Endothelial cell of umbilical vein (primary cell): ENCODE data around the gene CUBN. TPM values are rescaled to one million over a fixed set of nuclear protein-coding genes. Genes with fewer than 3 reads are reported as not detected.
"Not testable (repeated sequence)": the region's sequence is repeated elsewhere in the genome, so short reads cannot be mapped to it uniquely, and the experiment has no call there.

Experiments used
- BruUV-seq: library from RNA; stranded (reverse); fragments of 400-500 nt; replicated peaks from 2 replicates; lab custom pipeline; 2021; lab: Mats Ljungman, UMichigan
- CTCF ChIA-PET: fragments of 300-600, 350-600 bp; sonication (Branson Sonifier 250); formaldehyde crosslinking; loops from one replicate; lab custom pipeline; 2021; ENCODE audit warnings: antibody characterized with exemption, inconsistent platforms; lab: Charles Lee
- POLR2A ChIA-PET: fragments of 300-600, 350-600 bp; sonication (Branson Sonifier 250); formaldehyde crosslinking; loops from one replicate; lab custom pipeline; 2021; ENCODE audit warnings: antibody characterized with exemption, inconsistent platforms; lab: Charles Lee
- DNase-seq: peaks from one replicate; pipeline ENCODE4 v3.0.0-alpha.2; 2011; ENCODE audit warnings: low read depth, low spot score
- FAIRE-seq: peaks from 2 replicates; lab custom pipeline; 2011; peaks lifted over from hg19 to GRCh38; lab: Jason Lieb, UNC
- H2AFZ ChIP-seq: 2 replicates; pipeline ENCODE4 v1.6.0; 2012; ENCODE audit warnings: low read depth, low read length, control low read depth, inconsistent platforms
- H3K27ac ChIP-seq: 2 replicates; pipeline ENCODE4 v1.5.1; 2011; ENCODE audit warnings: low read depth, mild to moderate bottlenecking, control low read depth, low read length, moderate library complexity; ENCODE audit not compliant: insufficient read depth
- H3K27me3 ChIP-seq, 2 experiments: 2 replicates each; pipeline versions ENCODE4 v1.6.0 to v1.6.1; 2011; ENCODE audit warnings: low read length in 2 of 2, mixed read lengths in 1 of 2; ENCODE audit not compliant: control insufficient read depth in 2 of 2, insufficient read depth in 2 of 2
- H3K36me3 ChIP-seq, 2 experiments: 2 replicates in 1 of 2; 3 replicates in 1 of 2; pipeline ENCODE4 v1.5.1; 2011; ENCODE audit warnings: low read length in 2 of 2, mild to moderate bottlenecking in 1 of 2, moderate library complexity in 1 of 2; ENCODE audit not compliant: control insufficient read depth in 2 of 2, insufficient read depth in 2 of 2; ENCODE audit errors: extremely low read depth in 1 of 2
- H3K4me1 ChIP-seq: 3 replicates; pipeline ENCODE4 v1.5.1; 2011; ENCODE audit warnings: mild to moderate bottlenecking, low read length; ENCODE audit not compliant: control insufficient read depth, insufficient read depth; ENCODE audit errors: extremely low read depth
- H3K4me2 ChIP-seq: 2 replicates; pipeline ENCODE4 v1.6.1; 2011; ENCODE audit warnings: low read length, control low read depth, mixed read lengths; ENCODE audit not compliant: insufficient read depth
- H3K4me3 ChIP-seq, 3 experiments: fragments of 200-600 bp in 1 of 3; sonication (generic), shearing (Covaris generic) in 1 of 3; replicated peaks in 1 of 3; 2 replicates each; pipeline ENCODE4 v1.5.1; 2011 to 2016; ENCODE audit warnings: control low read depth in 3 of 3, low read length in 3 of 3, mild to moderate bottlenecking in 2 of 3, inconsistent platforms in 1 of 3, low read depth in 1 of 3, moderate library complexity in 1 of 3; ENCODE audit not compliant: insufficient read depth in 1 of 3
- H3K79me2 ChIP-seq: 2 replicates; pipeline ENCODE4 v1.6.0; 2012; ENCODE audit warnings: low read length, inconsistent platforms; ENCODE audit not compliant: control insufficient read depth, insufficient read depth
- H3K9ac ChIP-seq: replicated peaks from 2 replicates; pipeline ENCODE3; 2011; ENCODE audit warnings: low read length, control low read depth; ENCODE audit not compliant: insufficient read depth; ENCODE audit errors: extremely low read depth
- H3K9me1 ChIP-seq: replicated peaks from 3 replicates; pipeline ENCODE4 v1.6.0; 2011; ENCODE audit warnings: mild to moderate bottlenecking, low read length; ENCODE audit not compliant: control insufficient read depth, insufficient read depth; ENCODE audit errors: extremely low read depth
- H3K9me3 ChIP-seq: replicated peaks from 2 replicates; pipeline ENCODE4 v1.5.1; 2012; ENCODE audit warnings: low read length, inconsistent platforms; ENCODE audit not compliant: control insufficient read depth, insufficient read depth
- H4K20me1 ChIP-seq: replicated peaks from 2 replicates; pipeline ENCODE3; 2011; ENCODE audit warnings: mild to moderate bottlenecking, low read length; ENCODE audit not compliant: control insufficient read depth, insufficient read depth; ENCODE audit errors: extremely low read depth
- EZH2 ChIP-seq: IDR thresholded peaks from 2 replicates; pipeline ENCODE4 v1.6.1; 2012; ENCODE audit warnings: borderline replicate concordance, low read depth, mild to moderate bottlenecking, moderate library complexity, low read length, inconsistent platforms; ENCODE audit not compliant: severe bottlenecking
- FOS ChIP-seq: IDR thresholded peaks from 2 replicates; pipeline ENCODE4 v1.6.1; 2011; ENCODE audit warnings: mild to moderate bottlenecking, low read length, moderate library complexity, borderline replicate concordance; ENCODE audit not compliant: insufficient read depth
- GATA2 ChIP-seq: IDR thresholded peaks from 2 replicates; pipeline ENCODE4 v1.7.0; 2011; ENCODE audit warnings: low read depth, mild to moderate bottlenecking, moderate library complexity, mixed read lengths, low read length; ENCODE audit not compliant: insufficient read length, insufficient read depth
- JUN ChIP-seq: IDR thresholded peaks from 2 replicates; pipeline ENCODE4 v1.6.1; 2011; ENCODE audit warnings: borderline replicate concordance, low read depth; ENCODE audit not compliant: insufficient read length, insufficient read depth
- MYC ChIP-seq: IDR thresholded peaks from one replicate; pipeline ENCODE4 v1.6.1; 2011; ENCODE audit warnings: mild to moderate bottlenecking, low read depth, low read length
- POLR2A ChIP-seq: IDR thresholded peaks from 2 replicates; pipeline ENCODE4 v1.6.1; 2012; ENCODE audit warnings: low read depth, mild to moderate bottlenecking, control low read depth, low read length
- POLR2AphosphoS5 ChIP-seq: IDR thresholded peaks from 2 replicates; pipeline ENCODE4 v1.6.1; 2012; ENCODE audit warnings: low read depth, mild to moderate bottlenecking, control low read depth, low read length, moderate library complexity; ENCODE audit not compliant: insufficient read depth
- dilution Hi-C: fragments of 300-500 bp; cut with MboI; formaldehyde crosslinking; loops from one replicate; pipeline ENCODE4 v1.15.0; 2019; ENCODE audit warnings: low sequenced_read_pairs; ENCODE audit not compliant: extremely low pct_ligation_motif_present
- intact Hi-C: fragments of 100-400 bp; cut with micrococcal nuclease; formaldehyde crosslinking; loops from one replicate; pipeline ENCODE4 v1.10.0; 2022
- polyA plus RNA-seq, 4 experiments: library from polyadenylated mRNA; depleted of rRNA in 3 of 4; stranded (reverse) in 3 of 4; unstranded in 1 of 4; fragments of >200 nt; gene quantifications; 2 replicates each; pipeline versions ENCODE4 v1.2.1 to v1.2.3, GENCODE V29; 2011 to 2012; ENCODE audit warnings: missing spikeins in 1 of 4
- total RNA-seq: library from RNA; stranded (reverse); gene quantifications from 2 replicates; pipeline ENCODE4 v1.2.3, GENCODE V29; 2021
- TF ChIP-seq, protein P1 (sequence below), 2 donors: IDR thresholded peaks; 1 replicate in 1 of 2; 2 replicates in 1 of 2; pipeline ENCODE4 v1.5.1; 2011; ENCODE audit warnings: low read length in 2 of 2, mild to moderate bottlenecking in 2 of 2, moderate library complexity in 2 of 2, control low read depth in 1 of 2, inconsistent platforms in 1 of 2, low read depth in 1 of 2; ENCODE audit not compliant: insufficient read depth in 1 of 2; ENCODE audit errors: extremely low read depth in 1 of 2
- TF ChIP-seq, protein P2 (sequence below): IDR thresholded peaks from 2 replicates; pipeline ENCODE4 v1.6.1; 2011; ENCODE audit not compliant: insufficient read depth, insufficient read length

Gene CUBN
- total and polyA plus RNA-seq, 2 donors (not counting 3 experiments of a cell fraction or from before 2014, with no cell fraction given) = 2.7 to 4.6 TPM

DNA sequence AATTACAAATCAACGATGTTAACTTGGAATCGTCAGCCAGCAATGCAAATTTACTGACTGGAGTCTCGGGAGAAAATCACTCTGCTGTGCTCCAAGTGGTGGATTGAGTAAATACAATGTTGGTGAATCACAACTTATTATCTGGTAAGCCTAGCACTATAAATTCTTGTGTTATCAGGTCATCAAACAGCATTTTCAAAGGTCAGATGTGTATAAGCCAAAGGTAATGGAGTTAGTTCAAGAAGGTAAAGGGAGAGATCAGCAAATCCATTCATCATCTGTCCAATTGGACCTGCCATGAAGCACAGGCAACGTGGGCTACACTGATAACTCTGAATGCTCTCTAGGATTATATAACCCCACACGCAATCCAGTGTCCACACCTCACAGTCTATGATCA lies 13.9 kb downstream of the CUBN start:
- ChIA-PET CTCF (interaction anchor here (0.8 to 1.8 kb wide), 7 partner anchors 10 to 147 kb away, joined by 3 to 12 read pairs (median 4); partner anchors contain the start of genes TRDMT1 and VIM), POLR2A (no interaction called here)
- peak; percentile 84 for FAIRE-seq
- intact Hi-C loops = loop anchor here (1.0 to 2.0 kb wide), 3 partner anchors 41 to 113 kb away; partner anchors contain the start of gene VIM
- Histone ChIP-seq H3K27me3 (no peaks in the 10 kb centered on the region), H4K20me1 (no peaks in the 10 kb centered on the region), H2AFZ (peak overlapping the region; percentile 18), H3K4me1 (peaks cover 18% of the 10 kb centered on the region), H3K4me3 (no peak overlapping the region), H3K9ac (no peak overlapping the region), H3K36me3 (no peaks in the 10 kb centered on the region), H3K27ac (peak overlapping the region; percentile 51), H3K9me3 (no peaks in the 10 kb centered on the region), H3K9me1 (no peaks in the 10 kb centered on the region), H3K4me2 (peak overlapping the region; percentile 42), H3K79me2 (no peaks in the 10 kb centered on the region)
- TF ChIP-seq FOS = peak; percentile 12
- no peak for TF ChIP-seq EZH2
- no peak for TF ChIP-seq MYC
- TF ChIP-seq GATA2 = peak; percentile 81
- peak; percentile 43 for TF ChIP-seq POLR2AphosphoS5
- TF ChIP-seq, protein P1, sequence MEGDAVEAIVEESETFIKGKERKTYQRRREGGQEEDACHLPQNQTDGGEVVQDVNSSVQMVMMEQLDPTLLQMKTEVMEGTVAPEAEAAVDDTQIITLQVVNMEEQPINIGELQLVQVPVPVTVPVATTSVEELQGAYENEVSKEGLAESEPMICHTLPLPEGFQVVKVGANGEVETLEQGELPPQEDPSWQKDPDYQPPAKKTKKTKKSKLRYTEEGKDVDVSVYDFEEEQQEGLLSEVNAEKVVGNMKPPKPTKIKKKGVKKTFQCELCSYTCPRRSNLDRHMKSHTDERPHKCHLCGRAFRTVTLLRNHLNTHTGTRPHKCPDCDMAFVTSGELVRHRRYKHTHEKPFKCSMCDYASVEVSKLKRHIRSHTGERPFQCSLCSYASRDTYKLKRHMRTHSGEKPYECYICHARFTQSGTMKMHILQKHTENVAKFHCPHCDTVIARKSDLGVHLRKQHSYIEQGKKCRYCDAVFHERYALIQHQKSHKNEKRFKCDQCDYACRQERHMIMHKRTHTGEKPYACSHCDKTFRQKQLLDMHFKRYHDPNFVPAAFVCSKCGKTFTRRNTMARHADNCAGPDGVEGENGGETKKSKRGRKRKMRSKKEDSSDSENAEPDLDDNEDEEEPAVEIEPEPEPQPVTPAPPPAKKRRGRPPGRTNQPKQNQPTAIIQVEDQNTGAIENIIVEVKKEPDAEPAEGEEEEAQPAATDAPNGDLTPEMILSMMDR (IDR thresholded peaks at IDR 0.05; ENCODE audit: extremely low read depth in 1 of 2, insufficient read depth in 1 of 2, low read depth in 1 of 2, low read length in 2 of 2) = peak; percentile 7 to 14
- peak; percentile 48 for TF ChIP-seq JUN
- TF ChIP-seq, protein P2, sequence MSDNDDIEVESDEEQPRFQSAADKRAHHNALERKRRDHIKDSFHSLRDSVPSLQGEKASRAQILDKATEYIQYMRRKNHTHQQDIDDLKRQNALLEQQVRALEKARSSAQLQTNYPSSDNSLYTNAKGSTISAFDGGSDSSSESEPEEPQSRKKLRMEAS = no peak
- no peak for TF ChIP-seq POLR2A
- BruUV-seq = no TSS peak
- peak; percentile 61 for DNase-seq
- dilution Hi-C loops = no loop called here

DNA sequence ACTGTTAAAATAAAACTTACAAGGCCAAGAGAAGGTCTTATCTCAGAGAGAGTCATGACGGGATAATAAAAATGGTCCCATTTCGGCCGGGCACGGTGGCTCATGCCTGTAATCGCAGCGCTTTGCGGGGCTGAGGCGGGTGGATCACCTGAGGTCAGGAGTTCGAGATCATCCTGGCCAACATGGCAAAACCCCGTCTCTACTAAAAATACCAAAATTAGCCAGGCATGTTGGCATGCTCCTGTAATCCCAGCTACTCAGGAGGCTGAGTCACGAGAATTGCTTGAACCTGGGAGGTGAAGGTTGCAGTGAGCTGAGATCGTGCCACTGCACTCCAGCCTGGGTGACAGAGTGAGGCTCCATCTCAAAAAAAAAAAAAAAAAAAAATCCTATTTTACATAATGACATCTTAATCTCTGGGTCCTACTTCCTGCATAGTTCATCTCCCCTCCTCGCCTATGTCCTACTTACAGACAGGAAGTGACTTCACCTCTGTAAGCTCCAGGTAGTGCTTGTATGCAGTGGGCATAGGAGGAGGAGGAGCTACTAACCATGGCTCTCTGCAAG lies 14.7 kb downstream of the CUBN start:
- POLR2A ChIA-PET, H3K27me3 ChIP-seq, DNase-seq, BruUV-seq, H4K20me1 ChIP-seq, H2AFZ ChIP-seq, H3K4me3 ChIP-seq, FAIRE-seq, H3K9ac ChIP-seq, H3K9me3 ChIP-seq, dilution Hi-C loops, H3K36me3 ChIP-seq, H3K9me1 ChIP-seq, H3K79me2 ChIP-seq: not testable (repeated sequence)
- Histone ChIP-seq H3K4me2 (peak overlapping the region; percentile 42), H3K27ac (peak overlapping the region; percentile 51), H3K4me1 (peaks cover 18% of the 10 kb centered on the region)
- intact Hi-C loops = loop anchor here (2.0 kb wide), 2 partner anchors 40 to 114 kb away; partner anchors contain the start of gene VIM
- CTCF ChIA-PET = interaction anchor here (0.8 to 1.0 kb wide), 2 partner anchors 11 to 146 kb away, joined by 3 read pairs; no protein-coding TSS in a partner anchor
